Keratinocyte (primary cell): ENCODE data around the gene AQP2. TPM values are rescaled to one million over a fixed set of nuclear protein-coding genes. Genes with fewer than 3 reads are reported as not detected.

Experiments
- DNase-seq: peaks from one replicate; pipeline ENCODE4 v3.0.0-alpha.2; 2011; ENCODE audit warnings: low read depth, missing footprints, low spot score
- FAIRE-seq: peaks from 2 replicates; lab custom pipeline; 2011; peaks lifted over from hg19 to GRCh38; lab: Jason Lieb, UNC
- H2AFZ ChIP-seq: 2 replicates; pipeline ENCODE4 v1.6.0; 2012; ENCODE audit warnings: low read length, control low read depth, inconsistent platforms; ENCODE audit not compliant: control insufficient read depth
- H3K27ac ChIP-seq: 2 replicates; pipeline ENCODE4 v1.5.1; 2011; ENCODE audit warnings: low read length; ENCODE audit not compliant: control insufficient read depth, insufficient read depth
- H3K27me3 ChIP-seq: 3 replicates; pipeline ENCODE4 v1.6.0; 2011; ENCODE audit warnings: low read length; ENCODE audit not compliant: control insufficient read depth, insufficient read depth; ENCODE audit errors: extremely low read depth
- H3K36me3 ChIP-seq, 2 experiments: 2 replicates in 1 of 2; 3 replicates in 1 of 2; pipeline ENCODE4 v1.5.1; 2011; ENCODE audit warnings: low read length in 2 of 2, mild to moderate bottlenecking in 1 of 2; ENCODE audit not compliant: control insufficient read depth in 2 of 2, insufficient read depth in 2 of 2; ENCODE audit errors: extremely low read depth in 1 of 2
- H3K4me1 ChIP-seq: 3 replicates; pipeline ENCODE4 v1.5.1; 2011; ENCODE audit warnings: low read length; ENCODE audit not compliant: control insufficient read depth, insufficient read depth; ENCODE audit errors: extremely low read depth
- H3K4me2 ChIP-seq: 3 replicates; pipeline ENCODE4 v1.6.0; 2011; ENCODE audit warnings: low read depth, low read length; ENCODE audit not compliant: control insufficient read depth, insufficient read depth; ENCODE audit errors: extremely low read depth
- H3K4me3 ChIP-seq, 3 experiments: fragments of 200-600 bp in 1 of 3; sonication (generic) in 1 of 3; 2 replicates in 2 of 3; 3 replicates in 1 of 3; pipeline ENCODE4 v1.5.1; 2011 to 2016; ENCODE audit warnings: low read length in 3 of 3, mild to moderate bottlenecking in 3 of 3, control low read depth in 2 of 3, inconsistent platforms in 1 of 3, low read depth in 1 of 3, mixed read lengths in 1 of 3, mixed run types in 1 of 3, moderate library complexity in 1 of 3; ENCODE audit not compliant: control insufficient read depth in 2 of 3, insufficient read depth in 2 of 3; ENCODE audit errors: extremely low read depth in 1 of 3
- H3K79me2 ChIP-seq: 2 replicates; pipeline ENCODE4 v1.6.0; 2012; ENCODE audit warnings: low read length; ENCODE audit not compliant: control insufficient read depth, insufficient read depth
- H3K9ac ChIP-seq: 3 replicates; pipeline ENCODE4 v1.6.0; 2011; ENCODE audit warnings: low read length; ENCODE audit not compliant: control insufficient read depth, insufficient read depth; ENCODE audit errors: extremely low read depth
- H3K9me1 ChIP-seq: 3 replicates; pipeline ENCODE4 v1.6.0; 2011; ENCODE audit warnings: low read length; ENCODE audit not compliant: control insufficient read depth, insufficient read depth; ENCODE audit errors: extremely low read depth
- H3K9me3 ChIP-seq: 2 replicates; pipeline ENCODE4 v1.5.1; 2012; ENCODE audit warnings: low read depth, low read length; ENCODE audit not compliant: control insufficient read depth
- H4K20me1 ChIP-seq: 3 replicates; pipeline ENCODE4 v1.6.0; 2011; ENCODE audit warnings: low read length; ENCODE audit not compliant: control insufficient read depth, insufficient read depth; ENCODE audit errors: extremely low read depth
- EZH2 ChIP-seq: IDR thresholded peaks from one replicate; pipeline ENCODE4 v1.6.1; 2012; ENCODE audit warnings: inconsistent platforms, mild to moderate bottlenecking, low read length, moderate library complexity
- dilution Hi-C: fragments of 300-500 bp; cut with MboI; formaldehyde crosslinking; loops from one replicate; pipeline ENCODE4 v1.7.0; 2020; ENCODE audit warnings: low sequenced_read_pairs; ENCODE audit not compliant: extremely low pct_ligation_motif_present
- polyA plus RNA-seq, 5 experiments: library from polyadenylated mRNA; depleted of rRNA in 3 of 5; stranded (reverse) in 3 of 5; stranded (forward) in 1 of 5; unstranded in 1 of 5; fragments of >200 nt; gene quantifications; 1 replicate in 1 of 5; 2 replicates in 3 of 5; 3 replicates in 1 of 5; pipeline versions ENCODE4 v1.2.1 to v1.2.3, GENCODE V29; 2011 to 2012; ENCODE audit warnings: missing spikeins in 2 of 5, low read depth in 1 of 5, low replicate concordance in 1 of 5
- TF ChIP-seq, protein P1 (sequence below), 3 experiments: IDR thresholded peaks in 1 of 3; conservative IDR thresholded peaks in 1 of 3; optimal IDR thresholded peaks in 1 of 3; 2 replicates in 2 of 3; 3 replicates in 1 of 3; pipeline versions ENCODE3 to v1.5.1; 2011; ENCODE audit warnings: low read length in 3 of 3, mild to moderate bottlenecking in 3 of 3, moderate library complexity in 2 of 3, control low read depth in 1 of 3, inconsistent platforms in 1 of 3; ENCODE audit not compliant: insufficient read depth in 2 of 3; ENCODE audit errors: extremely low read depth in 1 of 3

Gene AQP2
- polyA plus RNA-seq, 1 donor (not counting 4 experiments of a cell fraction or from before 2014, with no cell fraction given), result not detected

DNA sequence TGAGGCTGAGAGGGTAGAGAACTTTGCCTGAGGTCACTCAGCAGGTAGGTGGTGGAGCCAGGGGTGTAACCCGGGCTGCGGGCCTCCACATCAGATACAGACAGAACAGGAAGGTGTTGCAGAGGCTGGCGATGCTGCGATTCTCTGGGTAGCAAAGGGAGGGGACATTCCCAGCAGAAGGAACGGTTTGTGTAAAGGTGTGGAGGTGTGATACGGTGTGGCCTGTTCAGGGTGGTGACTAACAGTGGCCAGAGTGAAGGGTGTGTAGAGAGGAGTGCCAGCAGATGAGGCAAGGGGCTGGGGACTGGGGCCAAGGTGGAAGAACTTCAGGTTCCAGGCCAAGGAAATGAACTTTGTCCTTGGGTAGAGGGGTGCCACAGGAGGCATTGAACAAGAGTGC lies 28.6 kb upstream of the AQP2 start:
- no peak overlapping the region for H3K4me3 ChIP-seq
- dilution Hi-C loops, result no loop called here
- no peaks in the 10 kb centered on the region for H3K79me2 ChIP-seq
- TF ChIP-seq, protein P1, sequence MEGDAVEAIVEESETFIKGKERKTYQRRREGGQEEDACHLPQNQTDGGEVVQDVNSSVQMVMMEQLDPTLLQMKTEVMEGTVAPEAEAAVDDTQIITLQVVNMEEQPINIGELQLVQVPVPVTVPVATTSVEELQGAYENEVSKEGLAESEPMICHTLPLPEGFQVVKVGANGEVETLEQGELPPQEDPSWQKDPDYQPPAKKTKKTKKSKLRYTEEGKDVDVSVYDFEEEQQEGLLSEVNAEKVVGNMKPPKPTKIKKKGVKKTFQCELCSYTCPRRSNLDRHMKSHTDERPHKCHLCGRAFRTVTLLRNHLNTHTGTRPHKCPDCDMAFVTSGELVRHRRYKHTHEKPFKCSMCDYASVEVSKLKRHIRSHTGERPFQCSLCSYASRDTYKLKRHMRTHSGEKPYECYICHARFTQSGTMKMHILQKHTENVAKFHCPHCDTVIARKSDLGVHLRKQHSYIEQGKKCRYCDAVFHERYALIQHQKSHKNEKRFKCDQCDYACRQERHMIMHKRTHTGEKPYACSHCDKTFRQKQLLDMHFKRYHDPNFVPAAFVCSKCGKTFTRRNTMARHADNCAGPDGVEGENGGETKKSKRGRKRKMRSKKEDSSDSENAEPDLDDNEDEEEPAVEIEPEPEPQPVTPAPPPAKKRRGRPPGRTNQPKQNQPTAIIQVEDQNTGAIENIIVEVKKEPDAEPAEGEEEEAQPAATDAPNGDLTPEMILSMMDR (optimal IDR thresholded peaks at IDR 0.05 in 1 of 3, IDR thresholded peaks at IDR 0.05 in 1 of 3, conservative IDR thresholded peaks at IDR 0.05 in 1 of 3; ENCODE audit: extremely low read depth in 1 of 3, insufficient read depth in 2 of 3, low read length in 3 of 3), result no peak
- no peak for TF ChIP-seq EZH2
- no peak overlapping the region for H3K27ac ChIP-seq
- H3K36me3 ChIP-seq, result no peaks in the 10 kb centered on the region
- DNase-seq (no peak), FAIRE-seq (no peak)
- no peak overlapping the region for H2AFZ ChIP-seq
- no peaks in the 10 kb centered on the region for H3K9me1 ChIP-seq
- peaks cover 5% of the 10 kb centered on the region for H3K27me3 ChIP-seq
- H3K4me1 ChIP-seq, result no peaks in the 10 kb centered on the region
- no peak overlapping the region for H3K4me2 ChIP-seq
- no peak overlapping the region for H3K9ac ChIP-seq
- no peaks in the 10 kb centered on the region for H4K20me1 ChIP-seq
- H3K9me3 ChIP-seq, result no peaks in the 10 kb centered on the region

DNA sequence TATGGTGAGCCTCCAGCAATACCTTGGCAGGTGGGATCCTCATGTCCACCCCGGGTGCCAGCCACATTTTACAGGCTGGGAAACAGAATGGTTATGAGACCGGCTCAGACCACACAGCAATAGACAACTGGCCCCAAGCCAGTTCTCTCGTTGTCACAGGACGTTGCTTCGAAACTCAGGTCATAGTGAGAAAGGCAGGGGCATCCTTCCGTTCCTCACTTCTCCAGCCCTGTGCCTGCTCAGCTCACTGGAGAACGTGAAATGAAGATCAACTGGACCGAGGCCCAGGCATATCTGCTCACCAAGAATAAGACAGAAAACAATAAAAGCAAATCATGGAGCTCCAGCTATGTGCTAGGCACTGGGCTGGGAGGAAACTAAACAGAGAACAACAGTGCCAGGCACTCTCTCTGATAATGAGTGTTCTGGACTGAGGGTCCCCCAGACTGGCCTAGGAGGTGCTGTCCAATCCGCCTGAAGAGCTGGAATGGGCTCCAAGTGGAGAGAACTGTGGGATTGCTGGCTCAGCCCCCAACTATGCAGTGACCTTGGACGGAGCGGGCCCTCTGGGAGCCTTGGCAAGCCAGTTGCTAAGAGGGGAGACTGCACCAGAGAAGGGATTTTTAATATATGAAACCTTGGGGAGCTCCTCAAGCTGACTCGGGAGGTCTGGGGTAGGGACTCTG lies 28.0 kb upstream of the AQP2 start:
- no peaks in the 10 kb centered on the region for H3K36me3 ChIP-seq

More for the DNA sequence above, 28.0 kb upstream of the AQP2 start:
- Histone ChIP-seq H3K9me3 (no peaks in the 10 kb centered on the region), H3K9me1 (no peaks in the 10 kb centered on the region), H2AFZ (no peak overlapping the region), H3K79me2 (no peaks in the 10 kb centered on the region), H3K9ac (no peak overlapping the region), H3K4me1 (no peaks in the 10 kb centered on the region), H3K4me2 (no peak overlapping the region), H4K20me1 (no peaks in the 10 kb centered on the region), H3K27ac (no peak overlapping the region), H3K4me3 (no peak overlapping the region), H3K27me3 (peaks cover 5% of the 10 kb centered on the region)
- FAIRE-seq (no peak), DNase-seq (no peak)
- dilution Hi-C loops, result no loop called here
- TF ChIP-seq EZH2, result no peak
- TF ChIP-seq, protein P1 (optimal IDR thresholded peaks at IDR 0.05 in 1 of 3, IDR thresholded peaks at IDR 0.05 in 1 of 3, conservative IDR thresholded peaks at IDR 0.05 in 1 of 3; ENCODE audit: extremely low read depth in 1 of 3, insufficient read depth in 2 of 3, low read length in 3 of 3), result no peak
